ENCODE results near the gene ECT2L. TPM values are rescaled to one million over a fixed set of nuclear protein-coding genes. Genes with fewer than 3 reads are reported as not detected.
A peak's percentile ranks its signal among the peaks of the same experiment; 100 is the strongest.

Gene ECT2L
- total RNA-seq, 1 experiment from 2014 or later: not detected

DNA sequence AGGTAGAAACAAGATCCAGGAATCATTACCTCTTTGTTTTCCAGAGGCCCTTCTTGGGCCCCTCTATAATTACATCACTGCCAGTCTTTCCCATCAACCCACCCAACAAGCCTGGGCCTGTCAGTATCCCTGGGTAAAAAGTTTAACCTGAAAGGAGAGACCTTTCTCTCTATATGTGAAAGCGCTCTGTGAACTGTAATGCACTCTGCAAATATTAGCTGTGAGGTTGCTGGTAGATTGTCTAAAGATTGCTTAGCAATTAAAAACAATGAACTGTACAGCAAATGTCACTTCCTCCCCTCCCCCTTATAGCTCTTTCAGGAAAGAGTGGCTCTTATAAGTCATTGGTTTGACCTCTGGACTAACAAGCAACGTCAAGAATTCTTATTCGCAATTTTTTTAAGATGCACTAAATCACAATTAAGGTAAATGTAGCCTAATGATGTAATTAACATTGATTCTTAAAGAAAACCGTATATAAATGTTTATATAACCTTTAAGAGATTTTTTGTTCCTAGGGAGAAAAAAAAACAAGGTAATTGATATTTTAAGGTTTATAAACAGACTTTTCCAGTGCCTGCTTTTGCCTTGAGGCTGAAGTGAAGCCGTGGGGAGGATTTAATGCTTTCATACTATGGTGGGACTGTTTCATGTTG lies 18.4 kb downstream of the ECT2L start:
- Histone ChIP-seq H3K9me3 (ENCODE audit: low read length) (no peaks in the 10 kb centered on the region), H3K27ac (ENCODE audit: low read length) (no peak overlapping the region), H3K9ac (ENCODE audit: low read length) (no peak overlapping the region), H3K4me3 (ENCODE audit: low read length) (no peak overlapping the region), H3K9me2 (replicated peaks; ENCODE audit: insufficient read depth, low read length) (no peaks in the 10 kb centered on the region), H4K20me1 (ENCODE audit: insufficient read depth, low read depth, low read length) (no peaks in the 10 kb centered on the region), H3K27me3 (ENCODE audit: low read length) (no peaks in the 10 kb centered on the region), H3K4me2 (ENCODE audit: low read depth, low read length, poor library complexity, severe bottlenecking) (no peak overlapping the region), H3K4me1 (ENCODE audit: low read length) (peaks cover 11% of the 10 kb centered on the region), H3K36me3 (ENCODE audit: insufficient read depth, low read length) (no peaks in the 10 kb centered on the region), H3K79me2 (ENCODE audit: low read length) (no peaks in the 10 kb centered on the region), H2AFZ (ENCODE audit: low read length) (no peak overlapping the region)
- no peak for DNase-seq

DNA sequence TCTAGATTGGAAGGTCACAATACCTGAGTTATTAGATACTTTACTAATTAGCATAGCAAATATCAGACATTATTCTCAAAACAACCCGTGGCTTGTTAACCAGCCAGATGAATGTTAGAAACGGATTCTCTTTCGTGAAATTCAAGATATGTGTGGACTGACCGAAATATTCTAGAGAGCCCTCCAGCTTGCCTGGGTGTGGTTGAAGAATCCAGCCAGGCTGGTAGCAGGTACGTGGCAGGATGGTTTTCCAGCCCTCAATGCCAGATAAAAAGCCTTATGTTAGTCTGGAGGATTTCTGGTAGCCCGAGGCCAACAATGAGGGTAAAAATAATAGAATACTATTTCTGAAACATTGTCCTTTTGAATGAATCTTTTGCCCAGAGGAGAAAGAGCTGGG lies 19.3 kb downstream of the ECT2L start:
- no peak overlapping the region for H3K9ac ChIP-seq (ENCODE audit: low read length)
- H3K9me3 ChIP-seq (ENCODE audit: low read length): no peaks in the 10 kb centered on the region
- H3K27me3 ChIP-seq (ENCODE audit: low read length): no peaks in the 10 kb centered on the region
- H3K4me1 ChIP-seq (ENCODE audit: low read length): peaks cover 12% of the 10 kb centered on the region
- no peaks in the 10 kb centered on the region for H3K79me2 ChIP-seq (ENCODE audit: low read length)
- H4K20me1 ChIP-seq (ENCODE audit: insufficient read depth, low read depth, low read length): no peaks in the 10 kb centered on the region
- no peak overlapping the region for H2AFZ ChIP-seq (ENCODE audit: low read length)
- H3K27ac ChIP-seq (ENCODE audit: low read length): no peak overlapping the region
- no peaks in the 10 kb centered on the region for H3K9me2 ChIP-seq (replicated peaks; ENCODE audit: insufficient read depth, low read length)
- H3K4me2 ChIP-seq (ENCODE audit: low read depth, low read length, poor library complexity, severe bottlenecking): no peak overlapping the region
- H3K4me3 ChIP-seq (ENCODE audit: low read length): no peak overlapping the region
- DNase-seq: no peak
- no peaks in the 10 kb centered on the region for H3K36me3 ChIP-seq (ENCODE audit: insufficient read depth, low read length)

DNA sequence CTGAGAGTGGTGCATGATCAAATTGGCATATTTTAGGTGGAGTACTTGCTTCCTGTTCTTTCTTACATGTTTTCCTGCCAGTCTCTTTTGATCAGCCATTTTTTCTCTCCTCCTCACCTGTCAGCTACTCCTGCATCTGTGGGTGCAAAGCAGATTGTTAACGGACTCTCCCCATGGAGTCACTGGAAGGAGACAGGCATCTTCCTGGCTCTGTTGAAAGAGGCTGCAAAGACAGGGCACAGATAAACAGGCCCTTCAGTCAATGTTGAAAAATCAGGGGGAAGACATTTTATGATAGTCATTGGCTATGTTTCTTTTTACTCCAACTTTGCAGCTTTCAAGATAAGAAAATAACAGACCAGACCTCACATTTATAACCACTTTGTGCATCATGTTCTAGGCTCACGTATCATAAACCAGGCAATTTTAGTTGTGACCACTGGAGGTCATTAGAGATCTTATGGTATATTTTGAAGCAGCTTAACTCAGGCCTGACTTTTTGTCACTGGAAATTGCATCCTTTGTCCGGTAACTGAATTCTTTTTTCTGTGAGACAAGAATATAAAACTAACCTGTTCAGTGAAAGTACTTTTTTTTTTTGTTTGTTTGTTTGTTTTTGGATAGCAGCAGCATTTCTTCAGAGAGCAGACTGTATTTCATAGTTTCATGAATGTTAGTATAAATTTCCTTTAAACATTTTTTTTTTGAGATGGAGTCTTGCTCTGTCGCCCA lies 20.1 kb downstream of the ECT2L start:
- H4K20me1 ChIP-seq (ENCODE audit: insufficient read depth, low read depth, low read length): no peaks in the 10 kb centered on the region
- no peaks in the 10 kb centered on the region for H3K27me3 ChIP-seq (ENCODE audit: low read length)
- no peak overlapping the region for H3K4me2 ChIP-seq (ENCODE audit: low read depth, low read length, poor library complexity, severe bottlenecking)
- DNase-seq: peak; percentile 82
- no peaks in the 10 kb centered on the region for H3K9me2 ChIP-seq (replicated peaks; ENCODE audit: insufficient read depth, low read length)
- H3K9ac ChIP-seq (ENCODE audit: low read length): no peak overlapping the region
- peaks cover 12% of the 10 kb centered on the region for H3K4me1 ChIP-seq (ENCODE audit: low read length)
- no peaks in the 10 kb centered on the region for H3K36me3 ChIP-seq (ENCODE audit: insufficient read depth, low read length)
- H3K9me3 ChIP-seq (ENCODE audit: low read length): no peaks in the 10 kb centered on the region
- no peaks in the 10 kb centered on the region for H3K79me2 ChIP-seq (ENCODE audit: low read length)
- no peak overlapping the region for H2AFZ ChIP-seq (ENCODE audit: low read length)
- no peak overlapping the region for H3K4me3 ChIP-seq (ENCODE audit: low read length)
- H3K27ac ChIP-seq (ENCODE audit: low read length): no peak overlapping the region

DNA sequence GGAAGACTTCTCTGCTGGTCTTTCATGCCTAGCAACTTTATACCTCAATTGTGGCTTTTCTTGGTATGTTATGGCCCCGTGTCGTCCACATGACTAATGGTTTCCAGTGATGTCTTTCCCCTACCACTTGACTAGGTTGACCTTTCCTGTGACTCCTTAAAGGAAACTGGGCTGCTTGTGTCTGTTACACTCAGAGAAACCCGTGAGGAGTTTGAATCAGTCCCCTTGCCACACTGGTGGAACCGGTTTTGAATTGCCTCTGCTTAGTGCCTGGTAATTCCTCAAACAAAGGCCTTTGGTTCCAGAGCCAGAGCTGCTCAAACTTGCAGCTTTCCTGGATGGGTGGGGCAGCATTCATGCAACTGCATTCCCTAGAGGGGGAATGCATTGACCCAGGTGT lies 21.9 kb downstream of the ECT2L start:
- H3K9ac ChIP-seq (ENCODE audit: low read length): no peak overlapping the region
- no peaks in the 10 kb centered on the region for H3K36me3 ChIP-seq (ENCODE audit: insufficient read depth, low read length)
- no peaks in the 10 kb centered on the region for H3K27me3 ChIP-seq (ENCODE audit: low read length)
- H3K27ac ChIP-seq (ENCODE audit: low read length): no peak overlapping the region
- no peaks in the 10 kb centered on the region for H3K79me2 ChIP-seq (ENCODE audit: low read length)
- peaks cover 12% of the 10 kb centered on the region for H3K4me1 ChIP-seq (ENCODE audit: low read length)
- H2AFZ ChIP-seq (ENCODE audit: low read length): peak overlapping the region; percentile 74; the same call in 1 of the 2 replicates
- no peaks in the 10 kb centered on the region for H3K9me2 ChIP-seq (replicated peaks; ENCODE audit: insufficient read depth, low read length)
- H4K20me1 ChIP-seq (ENCODE audit: insufficient read depth, low read depth, low read length): no peaks in the 10 kb centered on the region
- no peak overlapping the region for H3K4me2 ChIP-seq (ENCODE audit: low read depth, low read length, poor library complexity, severe bottlenecking)
- H3K4me3 ChIP-seq (ENCODE audit: low read length): no peak overlapping the region
- H3K9me3 ChIP-seq (ENCODE audit: low read length): no peaks in the 10 kb centered on the region
- DNase-seq: no peak

DNA sequence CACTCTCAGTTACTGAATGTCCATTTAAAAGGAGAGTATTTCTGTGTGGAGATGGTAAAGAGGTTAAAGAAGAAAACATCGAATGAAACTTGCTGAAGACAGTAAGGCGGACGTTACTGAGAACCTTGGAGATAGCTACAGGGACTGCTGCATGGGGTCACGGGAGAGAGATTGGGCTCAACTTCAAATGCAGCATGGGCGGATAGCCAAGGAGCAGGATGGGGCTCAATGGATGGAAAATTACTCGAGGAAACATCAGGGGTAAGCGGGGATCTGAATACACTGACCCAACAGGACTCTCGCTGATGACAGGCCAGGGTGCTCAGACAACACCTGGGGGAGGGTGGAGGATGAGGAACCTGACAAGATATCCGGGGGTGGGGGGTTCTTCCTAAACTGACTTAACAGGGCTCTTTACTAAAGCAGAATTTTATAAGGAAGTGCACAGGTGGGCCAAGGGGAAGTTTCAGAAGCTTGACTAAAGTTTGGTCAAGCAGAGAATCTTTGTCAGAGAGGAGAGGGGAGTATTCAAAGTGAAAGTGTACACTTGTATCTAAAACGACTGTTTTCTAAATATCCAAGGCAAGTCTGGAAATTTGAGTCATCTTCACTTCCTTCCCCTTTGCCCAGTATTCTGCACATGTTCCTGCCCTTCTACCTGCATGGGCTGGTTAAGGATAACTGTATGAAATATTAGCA lies 22.8 kb downstream of the ECT2L start:
- no peak overlapping the region for H3K4me3 ChIP-seq (ENCODE audit: low read length)
- no peaks in the 10 kb centered on the region for H3K27me3 ChIP-seq (ENCODE audit: low read length)
- peaks cover 12% of the 10 kb centered on the region for H3K4me1 ChIP-seq (ENCODE audit: low read length)
- DNase-seq: peak; percentile 45
- H3K27ac ChIP-seq (ENCODE audit: low read length): no peak overlapping the region
- H2AFZ ChIP-seq (ENCODE audit: low read length): peak overlapping the region; percentile 74
- no peaks in the 10 kb centered on the region for H3K9me3 ChIP-seq (ENCODE audit: low read length)
- peak overlapping the region; percentile 7; the same call in 1 of the 2 replicates for H3K9ac ChIP-seq (ENCODE audit: low read length)
- H3K4me2 ChIP-seq (ENCODE audit: low read depth, low read length, poor library complexity, severe bottlenecking): peak overlapping the region; percentile 10
- no peaks in the 10 kb centered on the region for H3K36me3 ChIP-seq (ENCODE audit: insufficient read depth, low read length)
- H3K79me2 ChIP-seq (ENCODE audit: low read length): no peaks in the 10 kb centered on the region
- no peaks in the 10 kb centered on the region for H4K20me1 ChIP-seq (ENCODE audit: insufficient read depth, low read depth, low read length)
- no peaks in the 10 kb centered on the region for H3K9me2 ChIP-seq (replicated peaks; ENCODE audit: insufficient read depth, low read length)

DNA sequence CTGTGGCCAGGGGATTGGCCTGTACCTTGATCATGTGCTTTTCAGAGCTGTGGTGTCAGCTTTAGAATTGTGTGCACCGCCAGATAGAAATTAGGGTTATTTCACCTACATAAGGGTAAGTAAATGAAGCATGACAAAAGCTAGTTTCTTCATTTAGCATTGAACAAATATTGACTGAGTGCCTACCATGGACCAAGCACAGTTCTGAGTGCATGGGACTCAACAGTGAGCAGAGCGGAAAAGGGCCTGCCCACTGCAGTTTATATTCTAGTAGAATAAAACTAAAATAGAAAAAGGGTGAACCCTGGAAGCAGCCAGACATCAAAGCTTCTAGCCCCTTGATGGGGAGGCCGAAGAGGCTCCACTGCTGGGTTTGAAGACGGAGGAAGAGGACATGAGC lies 25.6 kb downstream of the ECT2L start:
- peaks cover 12% of the 10 kb centered on the region for H3K4me1 ChIP-seq (ENCODE audit: low read length)

DNA sequence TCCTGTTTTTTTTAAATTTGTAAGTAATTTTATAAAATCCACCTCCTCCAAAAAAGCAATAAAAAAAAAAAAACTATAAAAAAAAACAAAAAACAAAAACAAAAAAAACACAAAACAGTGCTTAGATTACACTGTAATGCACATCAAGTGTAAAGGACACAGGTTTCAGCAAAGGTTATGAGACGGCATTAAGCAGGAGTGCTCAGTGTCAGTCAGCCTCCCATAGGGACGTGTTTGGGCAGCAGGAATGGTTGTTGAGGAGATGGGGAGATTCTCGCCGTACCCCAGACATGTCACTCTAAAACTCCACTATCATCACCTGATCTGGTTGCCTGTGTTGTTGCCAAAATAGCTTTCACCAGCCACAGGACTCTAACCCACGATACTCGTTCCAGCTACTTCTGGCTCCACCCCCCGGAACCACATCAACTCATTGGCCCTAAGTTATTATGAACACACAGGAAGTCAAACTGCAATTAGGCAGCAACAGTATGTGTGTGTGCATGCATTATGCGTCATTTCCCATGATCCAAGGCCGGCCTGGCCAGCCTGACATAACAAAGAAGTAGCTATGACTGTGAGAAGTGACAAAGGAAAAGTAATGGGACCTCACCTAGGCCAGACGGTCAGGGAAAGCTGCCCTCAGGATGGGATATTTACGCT lies 28.7 kb downstream of the ECT2L start:
- Histone ChIP-seq H4K20me1 (ENCODE audit: insufficient read depth, low read depth, low read length) (no peaks in the 10 kb centered on the region), H3K79me2 (ENCODE audit: low read length) (no peaks in the 10 kb centered on the region), H3K4me3 (ENCODE audit: low read length) (no peak overlapping the region), H3K27me3 (ENCODE audit: low read length) (no peaks in the 10 kb centered on the region), H3K9ac (ENCODE audit: low read length) (no peak overlapping the region), H3K4me1 (ENCODE audit: low read length) (no peaks in the 10 kb centered on the region), H3K9me2 (replicated peaks; ENCODE audit: insufficient read depth, low read length) (no peaks in the 10 kb centered on the region), H3K9me3 (ENCODE audit: low read length) (no peaks in the 10 kb centered on the region), H3K36me3 (ENCODE audit: insufficient read depth, low read length) (no peaks in the 10 kb centered on the region), H3K27ac (ENCODE audit: low read length) (no peak overlapping the region), H2AFZ (ENCODE audit: low read length) (no peak overlapping the region), H3K4me2 (ENCODE audit: low read depth, low read length, poor library complexity, severe bottlenecking) (no peak overlapping the region)
- DNase-seq: peak; percentile 44

More for the DNA sequence above, 25.6 kb downstream of the ECT2L start:
- Histone ChIP-seq H3K9me3 (ENCODE audit: low read length) (no peaks in the 10 kb centered on the region), H3K27ac (ENCODE audit: low read length) (no peak overlapping the region), H3K9me2 (replicated peaks; ENCODE audit: insufficient read depth, low read length) (no peaks in the 10 kb centered on the region), H2AFZ (ENCODE audit: low read length) (no peak overlapping the region; the same call in 1 of the 2 replicates), H3K4me2 (ENCODE audit: low read depth, low read length, poor library complexity, severe bottlenecking) (no peak overlapping the region), H4K20me1 (ENCODE audit: insufficient read depth, low read depth, low read length) (no peaks in the 10 kb centered on the region), H3K9ac (ENCODE audit: low read length) (no peak overlapping the region), H3K27me3 (ENCODE audit: low read length) (no peaks in the 10 kb centered on the region), H3K4me3 (ENCODE audit: low read length) (no peak overlapping the region), H3K79me2 (ENCODE audit: low read length) (no peaks in the 10 kb centered on the region), H3K36me3 (ENCODE audit: insufficient read depth, low read length) (no peaks in the 10 kb centered on the region)
- DNase-seq: peak; percentile 36

DNA sequence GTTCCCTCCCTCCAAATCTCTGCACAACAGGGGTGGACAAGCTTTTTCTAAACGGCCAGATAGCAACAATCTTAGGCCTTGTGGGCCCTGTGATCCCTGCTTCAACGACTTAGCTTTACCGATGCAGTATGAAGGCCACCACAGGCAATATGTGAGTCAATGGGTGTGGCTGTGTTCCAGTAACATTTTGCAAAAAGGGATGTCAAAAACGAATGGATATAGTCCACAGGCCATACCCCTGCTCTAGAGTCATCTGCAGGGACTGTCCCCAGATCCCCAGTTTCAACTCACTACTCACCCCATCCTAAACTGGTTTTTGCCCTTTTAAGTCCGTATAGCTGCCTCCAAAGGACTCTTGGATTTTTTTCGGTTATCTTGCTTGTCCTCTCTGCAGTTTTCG lies 34.4 kb downstream of the ECT2L start:
- H3K4me2 ChIP-seq (ENCODE audit: low read depth, low read length, poor library complexity, severe bottlenecking): no peak overlapping the region

More for the DNA sequence above, 34.4 kb downstream of the ECT2L start:
- H3K4me3 ChIP-seq (ENCODE audit: low read length): no peak overlapping the region
- no peaks in the 10 kb centered on the region for H3K9me3 ChIP-seq (ENCODE audit: low read length)
- H4K20me1 ChIP-seq (ENCODE audit: insufficient read depth, low read depth, low read length): no peaks in the 10 kb centered on the region
- no peaks in the 10 kb centered on the region for H3K4me1 ChIP-seq (ENCODE audit: low read length)
- no peaks in the 10 kb centered on the region for H3K27me3 ChIP-seq (ENCODE audit: low read length)
- no peak overlapping the region for H2AFZ ChIP-seq (ENCODE audit: low read length)
- H3K9me2 ChIP-seq (replicated peaks; ENCODE audit: insufficient read depth, low read length): no peaks in the 10 kb centered on the region
- no peaks in the 10 kb centered on the region for H3K36me3 ChIP-seq (ENCODE audit: insufficient read depth, low read length)
- no peaks in the 10 kb centered on the region for H3K79me2 ChIP-seq (ENCODE audit: low read length)
- no peak for DNase-seq
- no peak overlapping the region for H3K27ac ChIP-seq (ENCODE audit: low read length)
- H3K9ac ChIP-seq (ENCODE audit: low read length): no peak overlapping the region
